Esophagus squamous epithelium (tissue), 5 donors: Measurements from ENCODE around the gene ADGRL1. TPM values are rescaled to one million over a fixed set of nuclear protein-coding genes. Genes with fewer than 3 reads are reported as not detected.

Experiments
- DNase-seq: peaks from one replicate; lab custom pipeline; 2025; lab: John Stamatoyannopoulos, UW
- H3K27ac ChIP-seq, 4 donors: fragments of 200-600 bp; sonication (generic); one replicate each; pipeline ENCODE4 v1.5.1; 2016 to 2019; ENCODE audit warnings: mild to moderate bottlenecking in 1 of 4
- H3K27me3 ChIP-seq, 4 donors: fragments of 200-600 bp; sonication (generic); 1 replicate in 3 of 4; 2 replicates in 1 of 4; pipeline versions ENCODE4 v1.5.1 to v1.6.0; 2017 to 2021; ENCODE audit warnings: antibody characterized with exemption in 1 of 4
- H3K36me3 ChIP-seq, 3 donors: fragments of 200-600 bp; sonication (generic); one replicate each; pipeline ENCODE4 v1.5.1; 2016 to 2019
- H3K4me1 ChIP-seq, 3 donors: fragments of 200-600 bp; sonication (generic); one replicate each; pipeline ENCODE4 v1.5.1; 2017 to 2019
- H3K4me3 ChIP-seq, 4 donors: fragments of 200-600 bp; sonication (generic); 1 replicate in 3 of 4; 2 replicates in 1 of 4; pipeline ENCODE4 v1.5.1; 2016 to 2019; ENCODE audit warnings: mild to moderate bottlenecking in 2 of 4, moderate library complexity in 1 of 4
- H3K9me3 ChIP-seq, 3 donors: fragments of 200-600 bp; sonication (generic); one replicate each; pipeline ENCODE4 v1.5.1; 2016 to 2019
- POLR2A ChIP-seq, 4 donors: fragments of 450-650 bp; IDR thresholded peaks; one replicate each; pipeline ENCODE4 v1.6.1; 2017; ENCODE audit warnings: antibody characterized with exemption in 4 of 4, mild to moderate bottlenecking in 4 of 4, moderate library complexity in 3 of 4
- WGBS, 2 donors: methylation state at CpG; one replicate each; pipeline ENCODE4 v1.1.5; 2018; 5-methylcytosine and 5-hydroxymethylcytosine counted together
- intact Hi-C: fragments of 100-400 bp; cut with DNase I; formaldehyde crosslinking; loops from one replicate; pipeline ENCODE4 v1.15.0; 2022
- total RNA-seq, 4 donors: library from RNA; depleted of rRNA; stranded (reverse); fragments of >200 nt; gene quantifications; one replicate each; pipeline ENCODE4 v1.1.0, GENCODE V29; 2016
- TF ChIP-seq, protein P1 (sequence below), 6 experiments: fragments of 450-650 bp in 4 of 6; fragments of 200-600 bp in 2 of 6; sonication (generic) in 2 of 6; IDR thresholded peaks; one replicate each; pipeline ENCODE4 v1.5.1; 2016 to 2019; ENCODE audit warnings: antibody characterized with exemption in 6 of 6, mild to moderate bottlenecking in 4 of 6, moderate library complexity in 4 of 6
- donor health status: DM: yes; HTN: yes; CAD: no.

ADGRL1 gene
- total RNA-seq, 4 donors from 2014 or later: 6.2 to 21.5 (median 10.7) TPM

DNA sequence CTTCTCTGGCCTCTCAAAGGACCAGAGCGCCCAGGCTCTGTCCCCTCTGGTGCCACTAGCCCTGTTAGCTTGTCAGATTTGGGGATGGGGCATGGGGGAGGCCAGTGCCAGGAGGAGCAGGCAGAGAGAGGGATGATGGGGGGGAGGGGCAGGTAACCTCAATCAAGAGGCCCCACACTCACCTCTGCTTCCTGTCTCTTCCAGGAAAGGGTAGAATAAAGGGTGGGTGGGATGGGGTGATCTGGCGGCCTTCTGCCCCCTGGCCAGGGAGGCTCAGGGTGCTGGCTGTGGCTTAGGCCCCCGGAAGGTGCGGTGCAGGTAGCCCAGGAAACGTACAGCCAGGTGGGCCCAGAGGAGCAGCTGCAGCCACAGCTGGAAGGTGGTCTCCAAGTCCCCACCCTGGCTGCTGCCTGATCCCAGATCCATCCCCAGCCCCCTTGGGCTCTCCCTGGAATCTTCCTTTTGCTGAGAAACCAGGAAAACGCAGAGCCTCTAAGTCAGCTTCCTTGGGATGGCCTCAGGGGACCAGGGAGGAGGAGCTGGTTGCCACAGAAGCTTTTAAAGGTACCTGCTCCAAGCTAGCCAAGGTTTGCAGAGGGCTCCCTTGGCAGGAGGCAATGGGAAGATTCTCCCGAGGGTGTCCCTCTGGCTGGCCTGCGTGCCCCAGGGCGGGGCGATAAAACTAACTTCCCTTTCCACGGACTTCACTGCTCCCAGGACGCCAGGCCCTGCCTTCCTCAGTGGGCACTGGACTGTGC is 93.7 kb downstream of the ADGRL1 start:
- Histone ChIP-seq H3K4me1 (peaks cover 26 to 81% (median 50%) of the 10 kb centered on the region in 3 donors), H3K36me3 (peaks cover 0 to 6% (median 0%) of the 10 kb centered on the region in 3 donors), H3K9me3 (no peaks in the 10 kb centered on the region), H3K4me3 (peak overlapping the region in 3 of 4 donors; percentile 7 to 42 (median 15)), H3K27ac (peak overlapping the region; percentile 73 to 95 (median 86)), H3K27me3 (no peaks in the 10 kb centered on the region)
- DNase-seq: no peak
- intact Hi-C loops: no loop called here
- 40 to 90% methylated on average over 3 of the region's 12 CpGs for WGBS, 2 donors
- TF ChIP-seq POLR2A (IDR thresholded peaks at IDR 0.05): no peak
- TF ChIP-seq, protein P1, sequence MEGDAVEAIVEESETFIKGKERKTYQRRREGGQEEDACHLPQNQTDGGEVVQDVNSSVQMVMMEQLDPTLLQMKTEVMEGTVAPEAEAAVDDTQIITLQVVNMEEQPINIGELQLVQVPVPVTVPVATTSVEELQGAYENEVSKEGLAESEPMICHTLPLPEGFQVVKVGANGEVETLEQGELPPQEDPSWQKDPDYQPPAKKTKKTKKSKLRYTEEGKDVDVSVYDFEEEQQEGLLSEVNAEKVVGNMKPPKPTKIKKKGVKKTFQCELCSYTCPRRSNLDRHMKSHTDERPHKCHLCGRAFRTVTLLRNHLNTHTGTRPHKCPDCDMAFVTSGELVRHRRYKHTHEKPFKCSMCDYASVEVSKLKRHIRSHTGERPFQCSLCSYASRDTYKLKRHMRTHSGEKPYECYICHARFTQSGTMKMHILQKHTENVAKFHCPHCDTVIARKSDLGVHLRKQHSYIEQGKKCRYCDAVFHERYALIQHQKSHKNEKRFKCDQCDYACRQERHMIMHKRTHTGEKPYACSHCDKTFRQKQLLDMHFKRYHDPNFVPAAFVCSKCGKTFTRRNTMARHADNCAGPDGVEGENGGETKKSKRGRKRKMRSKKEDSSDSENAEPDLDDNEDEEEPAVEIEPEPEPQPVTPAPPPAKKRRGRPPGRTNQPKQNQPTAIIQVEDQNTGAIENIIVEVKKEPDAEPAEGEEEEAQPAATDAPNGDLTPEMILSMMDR (IDR thresholded peaks at IDR 0.05): no peak

DNA sequence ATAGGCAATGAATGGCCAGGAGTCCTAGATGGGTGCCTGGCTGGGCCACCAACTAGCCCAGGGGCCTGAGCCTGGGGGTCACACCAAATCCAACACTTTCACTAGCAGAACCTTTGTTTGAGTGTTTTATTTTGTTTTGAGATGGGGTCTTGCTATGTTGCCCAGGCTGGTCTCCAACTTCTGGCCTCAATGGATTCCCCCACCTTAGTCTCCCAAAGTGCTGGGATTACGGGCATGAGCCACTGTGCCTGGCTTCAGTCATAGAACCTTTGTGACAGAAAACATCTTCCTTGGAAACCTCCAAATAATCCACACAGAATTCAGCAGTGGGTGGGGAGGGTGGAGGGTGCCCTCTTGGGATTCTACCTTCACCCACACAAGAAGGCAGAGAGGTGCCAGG is 94.5 kb downstream of the ADGRL1 start:
- Histone ChIP-seq H3K4me3 (no peak overlapping the region), H3K4me1 (peaks cover 19 to 76% (median 47%) of the 10 kb centered on the region in 3 donors), H3K36me3 (peaks cover 0 to 14% (median under 1%) of the 10 kb centered on the region in 3 donors), H3K27ac (peak overlapping the region in 2 of 4 donors; percentile 85 to 86), H3K27me3 (no peaks in the 10 kb centered on the region), H3K9me3 (no peaks in the 10 kb centered on the region)
- WGBS, 2 donors: 88 to 100% methylated on average over 1 of the region's 1 CpG
- no peak for DNase-seq
- TF ChIP-seq, protein P1 (IDR thresholded peaks at IDR 0.05): no peak
- TF ChIP-seq POLR2A (IDR thresholded peaks at IDR 0.05): no peak
- intact Hi-C loops: no loop called here

DNA sequence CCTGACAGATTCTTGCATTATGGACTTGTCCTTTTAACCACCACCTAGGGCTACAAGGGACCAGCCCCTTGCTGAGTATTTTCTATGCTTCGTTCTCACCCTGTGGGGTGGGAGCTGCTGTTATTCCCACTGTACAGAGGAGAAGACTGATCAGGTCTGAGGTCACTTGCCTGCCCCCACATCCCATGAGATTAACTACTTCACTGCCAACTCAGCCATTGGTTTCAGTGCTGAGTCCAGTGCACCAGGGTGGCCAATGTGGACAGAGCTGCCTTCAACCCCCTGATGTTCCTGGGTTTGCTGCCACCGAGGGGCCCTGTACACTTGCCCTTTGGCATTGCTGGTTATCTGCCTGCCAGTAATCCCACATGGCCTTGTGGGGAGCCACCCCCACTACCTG is 95.3 kb downstream of the ADGRL1 start:
- no peak for DNase-seq
- Histone ChIP-seq H3K4me1 (peaks cover 16 to 68% (median 38%) of the 10 kb centered on the region in 3 donors), H3K4me3 (no peak overlapping the region), H3K27ac (no peak overlapping the region), H3K36me3 (peaks cover 0 to 22% (median 9%) of the 10 kb centered on the region in 3 donors), H3K27me3 (no peaks in the 10 kb centered on the region), H3K9me3 (no peaks in the 10 kb centered on the region)
- 55 to 92% methylated on average over 1 to 2 of the region's 2 CpGs for WGBS, 2 donors
- intact Hi-C loops: no loop called here
- no peak for TF ChIP-seq POLR2A (IDR thresholded peaks at IDR 0.05)
- TF ChIP-seq, protein P1 (IDR thresholded peaks at IDR 0.05): no peak

DNA sequence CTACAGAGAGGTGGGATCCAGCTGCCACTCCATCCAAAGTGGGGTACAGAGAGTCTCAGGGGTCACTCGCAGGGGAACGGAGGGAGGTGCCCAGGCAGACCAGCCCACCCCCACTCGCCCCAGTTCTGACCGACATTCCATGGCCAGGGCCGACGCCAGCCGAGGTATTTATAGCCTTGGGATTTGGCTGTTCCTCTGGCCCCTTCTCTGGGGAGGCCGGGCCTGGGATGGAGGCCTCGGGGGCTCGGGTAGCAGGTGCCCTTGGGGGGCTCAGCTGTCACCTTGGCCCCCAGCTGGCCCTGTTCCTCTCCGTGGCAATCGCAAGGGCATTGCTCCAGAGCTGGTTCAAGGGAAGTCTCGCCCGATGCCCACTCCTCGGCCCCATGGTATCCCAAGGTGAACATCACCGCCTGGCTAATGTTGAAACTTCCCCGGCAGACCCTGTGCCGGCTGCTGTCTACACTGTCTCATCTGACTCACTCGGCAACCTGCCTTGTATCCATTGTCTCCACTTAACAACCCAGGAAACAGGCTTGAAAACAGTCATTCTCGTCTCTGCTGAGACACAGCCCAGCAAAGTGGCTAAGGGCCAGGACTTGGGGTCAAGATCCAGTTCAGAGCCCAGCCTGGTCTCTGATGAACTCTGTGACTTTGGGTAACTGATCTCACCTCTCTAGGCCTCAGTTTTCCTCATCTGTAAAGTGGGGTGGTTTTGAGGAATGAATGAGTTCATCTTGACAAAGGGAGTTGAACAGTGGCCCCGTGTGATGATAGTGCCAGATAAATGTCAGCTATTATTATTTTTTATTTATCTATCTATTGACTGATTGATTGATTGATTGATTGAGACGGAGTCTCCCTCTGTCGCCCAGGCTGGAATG is 98.1 kb downstream of the ADGRL1 start:
- WGBS, 2 donors: 61 to 74% methylated on average over 13 to 15 of the region's 23 CpGs

More for the DNA sequence above, 98.1 kb downstream of the ADGRL1 start:
- intact Hi-C loops: no loop called here
- H3K4me1 ChIP-seq: peaks cover 13 to 47% (median 22%) of the 10 kb centered on the region in 3 donors
- no peaks in the 10 kb centered on the region for H3K27me3 ChIP-seq
- H3K9me3 ChIP-seq: no peaks in the 10 kb centered on the region
- no peak overlapping the region for H3K4me3 ChIP-seq
- TF ChIP-seq POLR2A (IDR thresholded peaks at IDR 0.05): no peak
- TF ChIP-seq, protein P1 (IDR thresholded peaks at IDR 0.05): no peak
- peaks cover 7 to 49% (median 17%) of the 10 kb centered on the region in 3 donors for H3K36me3 ChIP-seq
- DNase-seq: no peak
- peak overlapping the region; percentile 34 to 81 (median 62) for H3K27ac ChIP-seq
